Uterus (tissue), 2 donors: Measurements from ENCODE around the gene NADK.

Experiments
- CTCF ChIP-seq, 4 experiments: fragments of 200-600 bp in 2 of 4; fragments of 450-650 bp in 2 of 4; sonication (generic) in 2 of 4; IDR thresholded peaks; one replicate each; pipeline ENCODE4 v1.5.1; 2016 to 2019; ENCODE audit warnings: antibody characterized with exemption in 4 of 4, mild to moderate bottlenecking in 2 of 4, moderate library complexity in 1 of 4
- POLR2A ChIP-seq, 2 donors: fragments of 450-650 bp; IDR thresholded peaks; one replicate each; pipeline ENCODE4 v1.6.1; 2016; ENCODE audit warnings: antibody characterized with exemption in 2 of 2, mild to moderate bottlenecking in 1 of 2, moderate library complexity in 1 of 2

GRCh38 chr1:1786836-1787605, 8.8 kb upstream of the NADK start:
- TF ChIP-seq CTCF (IDR thresholded peaks at IDR 0.05) (no peak), POLR2A (IDR thresholded peaks at IDR 0.05) (no peak)
